ENCODE measurements around the gene CHKB. TPM values are rescaled to one million over a fixed set of nuclear protein-coding genes. Genes with fewer than 3 reads are reported as not detected.

The CHKB gene
- total and polyA plus RNA-seq, 2 of the 4 experiments (the other 2 are of a cell fraction) = 8.1 to 36.9 TPM

DNA sequence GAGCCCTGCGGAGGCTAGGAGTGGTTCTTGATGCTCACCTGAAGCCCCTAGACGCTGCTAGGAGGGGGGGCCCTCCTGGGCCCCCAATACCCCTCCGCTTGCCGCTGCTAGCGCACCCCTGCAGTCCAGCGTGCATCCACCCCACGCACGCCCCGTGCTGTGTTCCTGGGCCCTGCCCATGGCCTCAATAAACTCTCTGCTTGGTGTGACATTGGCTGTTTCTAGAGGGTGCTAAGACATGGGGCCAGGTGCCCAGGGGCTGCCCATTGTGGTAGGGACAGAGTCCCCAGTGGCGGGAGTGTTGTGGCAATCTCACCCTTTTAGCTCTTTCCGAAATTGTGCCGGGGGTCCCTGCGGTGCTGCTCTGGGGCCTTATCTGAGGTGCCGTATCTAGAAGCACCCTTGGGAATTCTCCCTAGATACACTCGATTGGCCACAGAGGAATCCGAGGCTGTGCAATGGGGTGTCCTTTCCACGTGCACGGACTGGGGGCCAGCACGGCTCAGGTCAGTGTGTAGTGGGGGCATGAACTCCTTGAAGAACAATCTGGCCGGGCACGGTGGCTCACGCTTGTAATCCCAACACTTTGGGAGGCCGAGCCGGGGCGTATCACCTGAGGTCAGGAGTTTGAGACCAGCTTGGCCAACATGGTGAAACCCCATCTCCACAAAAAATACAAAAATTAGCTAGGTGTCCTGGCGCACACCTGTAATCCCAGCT lies 28.9 kb upstream of the CHKB start:
- Histone ChIP-seq H3K79me1 (ENCODE audit: low read depth in 1 of 2, low read length in 2 of 2) (no peaks in the 10 kb centered on the region), H2AK9ac (replicated peaks; ENCODE audit: low read depth, low read length, poor library complexity) (no peak overlapping the region), H3K9me3 (ENCODE audit: control insufficient read depth, insufficient read depth, low read length) (no peaks in the 10 kb centered on the region), H3K27ac (ENCODE audit: insufficient read depth, low read length) (no peak overlapping the region), H4K20me1 (ENCODE audit: insufficient read depth, low read length) (no peaks in the 10 kb centered on the region; the same call in 1 of the 2 replicates), H3K27me3 (ENCODE audit: control insufficient read depth, insufficient read depth, low read length) (peaks cover 54% of the 10 kb centered on the region), H3K56ac (ENCODE audit: extremely low read depth, insufficient read depth, low read length) (no peak overlapping the region), H2BK15ac (ENCODE audit: low read depth, low read length) (no peak overlapping the region), H4K5ac (ENCODE audit: low read depth, low read length) (no peak overlapping the region), H2AK5ac (ENCODE audit: low read depth, low read length) (no peak overlapping the region), H2BK20ac (ENCODE audit: low read depth, low read length) (no peak overlapping the region), H4K91ac (ENCODE audit: insufficient read depth, low read depth, low read length) (no peak overlapping the region), H4K8ac (ENCODE audit: low read depth in 2 of 2, low read length in 2 of 2) (no peak overlapping the region), H3K9ac (ENCODE audit: low read depth, low read length) (no peak overlapping the region), H3K4me3 (ENCODE audit: insufficient read depth, low read depth, low read length) (no peak overlapping the region), H3K23ac (ENCODE audit: low read depth, low read length) (no peak overlapping the region), H2AFZ (replicated peaks; ENCODE audit: low read length, poor library complexity) (no peak overlapping the region), H3K4me2 (ENCODE audit: low read depth, low read length) (no peak overlapping the region), H2BK5ac (ENCODE audit: low read depth, low read length, poor library complexity, severe bottlenecking) (no peak overlapping the region), H3K18ac (ENCODE audit: low read depth, low read length) (no peak overlapping the region), H3K4ac (ENCODE audit: low read depth, low read length) (no peak overlapping the region), H2BK120ac (ENCODE audit: low read depth, low read length) (no peak overlapping the region), H3K14ac (replicated peaks; ENCODE audit: low read depth, low read length) (no peak overlapping the region), H3K36me3 (ENCODE audit: control insufficient read depth, insufficient read depth, low read length) (no peaks in the 10 kb centered on the region), H3K4me1 (ENCODE audit: control insufficient read depth, insufficient read depth, low read length) (no peaks in the 10 kb centered on the region), H3K9me1 (ENCODE audit: insufficient read depth, low read length) (no peaks in the 10 kb centered on the region)
- no TSS peak for BruUV-seq (replicated peaks)
- POLR2A ChIA-PET (ENCODE audit: unreplicated experiment) = no interaction called here
- ATAC-seq (ENCODE audit: low read depth) (no peak), DNase-seq (no peak)
- dilution Hi-C loops (cut with HindIII; ENCODE audit: low sequenced_read_pairs, unreplicated experiment) = no loop called here
- in situ Hi-C loops (cut with MboI; ENCODE audit: low sequenced_read_pairs) = no loop called here
- intact Hi-C loops (cut with micrococcal nuclease) = no loop called here
- WGBS, 2 experiments (ENCODE audit: extremely low coverage in 2 of 2, insufficient read length in 1 of 2) = 79% methylated on average over 4 of the region's 26 CpGs; no CpG with 5 or more reads in 1 of the 2 experiments
- CTCF ChIA-PET = no interaction called here
- TF ChIP-seq FOS (IDR thresholded peaks at IDR 0.05; ENCODE audit: low read depth, low read length) = no peak
- TF ChIP-seq RCOR1 (IDR thresholded peaks at IDR 0.05; ENCODE audit: insufficient replicate concordance, low read length) = no peak
- no peak for TF ChIP-seq RAD21 (IDR thresholded peaks at IDR 0.05; ENCODE audit: low read length)
- no peak for TF ChIP-seq SMC3 (IDR thresholded peaks at IDR 0.05; ENCODE audit: low read depth, low read length)
- TF ChIP-seq POLR2A (IDR thresholded peaks at IDR 0.05; ENCODE audit: low read depth, low read length) = no peak
- no peak for TF ChIP-seq MAZ (IDR thresholded peaks at IDR 0.05; ENCODE audit: borderline replicate concordance, low read depth, low read length)
- TF ChIP-seq, protein P1, sequence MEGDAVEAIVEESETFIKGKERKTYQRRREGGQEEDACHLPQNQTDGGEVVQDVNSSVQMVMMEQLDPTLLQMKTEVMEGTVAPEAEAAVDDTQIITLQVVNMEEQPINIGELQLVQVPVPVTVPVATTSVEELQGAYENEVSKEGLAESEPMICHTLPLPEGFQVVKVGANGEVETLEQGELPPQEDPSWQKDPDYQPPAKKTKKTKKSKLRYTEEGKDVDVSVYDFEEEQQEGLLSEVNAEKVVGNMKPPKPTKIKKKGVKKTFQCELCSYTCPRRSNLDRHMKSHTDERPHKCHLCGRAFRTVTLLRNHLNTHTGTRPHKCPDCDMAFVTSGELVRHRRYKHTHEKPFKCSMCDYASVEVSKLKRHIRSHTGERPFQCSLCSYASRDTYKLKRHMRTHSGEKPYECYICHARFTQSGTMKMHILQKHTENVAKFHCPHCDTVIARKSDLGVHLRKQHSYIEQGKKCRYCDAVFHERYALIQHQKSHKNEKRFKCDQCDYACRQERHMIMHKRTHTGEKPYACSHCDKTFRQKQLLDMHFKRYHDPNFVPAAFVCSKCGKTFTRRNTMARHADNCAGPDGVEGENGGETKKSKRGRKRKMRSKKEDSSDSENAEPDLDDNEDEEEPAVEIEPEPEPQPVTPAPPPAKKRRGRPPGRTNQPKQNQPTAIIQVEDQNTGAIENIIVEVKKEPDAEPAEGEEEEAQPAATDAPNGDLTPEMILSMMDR (conservative IDR thresholded peaks at IDR 0.05; ENCODE audit: low read depth, low read length) = no peak
- TF ChIP-seq ELK1 (IDR thresholded peaks at IDR 0.05; ENCODE audit: borderline replicate concordance, low read depth, low read length) = no peak
